GM19025 (cell line): Measurements from ENCODE around the gene LRRC18.

Source experiments
- ATAC-seq: cut with Tn5 transposase; IDR thresholded peaks from one replicate; pipeline ENCODE4 v1.9.1; 2021; ENCODE audit warnings: mild to moderate bottlenecking, low read depth, moderate library complexity; ENCODE audit not compliant: unreplicated experiment

LRRC18 gene

GRCh38 chr10:48884179-48885045 lies 55.2 kb downstream of the LRRC18 start:
- ATAC-seq: no peak

GRCh38 chr10:48883701-48884100 lies 55.9 kb downstream of the LRRC18 start:
- ATAC-seq: no peak

GRCh38 chr10:48882881-48883280 lies 56.8 kb downstream of the LRRC18 start:
- no peak for ATAC-seq

- ATAC-seq: no peak
Measured at GRCh38 chr10:48881937-48882336, 57.7 kb downstream of the LRRC18 start.

GRCh38 chr10:48880016-48880705 lies 59.5 kb downstream of the LRRC18 start:
- no peak for ATAC-seq

GRCh38 chr10:48879451-48879850 lies 60.2 kb downstream of the LRRC18 start:
- ATAC-seq: no peak

- ATAC-seq: no peak
Measured at GRCh38 chr10:48878091-48878490, 61.5 kb downstream of the LRRC18 start.

GRCh38 chr10:48872234-48872633 lies 67.4 kb downstream of the LRRC18 start:
- ATAC-seq: no peak
